ENCODE data around the gene PPAN.

PPAN gene

DNA sequence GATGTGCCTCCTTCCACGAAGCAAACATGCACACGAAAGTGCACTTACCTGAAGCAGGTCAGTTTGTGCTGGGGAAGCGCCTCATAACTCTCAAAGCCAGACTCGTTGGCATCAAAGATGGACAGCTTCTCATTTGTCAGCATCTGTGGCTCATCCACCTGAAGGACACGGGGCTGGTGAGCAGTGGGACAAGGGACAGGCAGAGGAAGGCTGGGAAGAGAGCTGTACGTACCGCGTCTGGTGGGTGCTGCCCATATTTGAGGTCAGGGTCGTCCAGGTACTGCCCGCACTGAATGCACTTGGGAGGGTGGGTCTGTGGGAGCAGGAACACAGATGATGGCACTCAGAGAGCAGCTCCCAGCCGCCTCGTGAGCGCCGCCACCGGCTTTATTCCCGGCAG, 53.4 kb downstream of the PPAN start:
- H3K9me3 Mint-ChIP-seq, result no peaks in the 10 kb centered on the region
- DNase-seq (ENCODE audit: low spot score in 2 of 2), result no peak
- no peak for ATAC-seq (replicated peaks; ENCODE audit: extremely low read depth, poor library complexity, severe bottlenecking)
- no peaks in the 10 kb centered on the region for H3K4me1 Mint-ChIP-seq
- peaks cover 68% of the 10 kb centered on the region for H3K36me3 Mint-ChIP-seq (ENCODE audit: insufficient read depth)
- no peak overlapping the region for H3K27ac Mint-ChIP-seq (ENCODE audit: low read depth)
- no peak overlapping the region for H3K4me3 Mint-ChIP-seq
- H3K27me3 Mint-ChIP-seq, result no peaks in the 10 kb centered on the region

Measured in central memory CD8-positive, alpha-beta T cell (primary cell).